ENCODE results near the gene KLHL28.
A peak's percentile ranks its signal among the peaks of the same experiment; 100 is the strongest.

Gene KLHL28

DNA sequence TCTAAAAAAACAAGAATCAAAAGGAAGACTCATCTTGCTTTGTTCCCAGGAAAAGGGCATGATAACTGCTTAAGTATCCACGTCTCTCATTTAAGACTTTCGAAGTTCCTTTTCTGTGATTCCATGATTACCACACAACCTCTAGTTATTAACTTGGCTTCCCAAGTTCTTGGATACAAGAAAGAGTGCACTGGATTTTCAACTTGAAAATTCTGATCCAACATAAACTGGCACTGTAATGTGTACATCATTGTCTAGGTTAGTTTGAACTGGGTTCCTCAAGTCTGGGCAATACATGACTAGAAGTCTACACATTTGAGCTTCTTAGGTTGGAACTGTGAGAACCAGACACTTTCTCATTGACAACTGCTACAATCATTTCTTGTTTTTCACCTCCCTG is 1.6 kb downstream of the KLHL28 start:
- DNase-seq = peak in 1 of 5 experiments; percentile 23

DNA sequence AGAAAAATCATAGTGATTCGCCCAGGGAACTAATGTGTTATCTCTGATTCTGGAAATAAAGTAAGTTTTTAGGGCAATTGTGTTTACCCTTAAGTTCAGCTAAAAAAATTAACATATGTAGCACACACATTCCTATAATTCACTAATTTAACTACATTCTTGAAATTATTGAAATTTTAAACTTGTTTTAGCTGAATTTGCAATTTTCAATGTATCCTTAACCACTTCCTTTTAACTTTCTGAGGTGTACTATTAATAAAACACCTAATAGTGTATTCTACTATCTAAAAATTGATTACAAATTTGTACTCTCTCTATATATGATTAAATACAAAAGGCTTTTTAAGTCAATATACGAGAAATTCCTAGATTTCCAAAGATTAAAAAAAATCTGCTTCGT is 2.2 kb downstream of the KLHL28 start:
- DNase-seq = no peak

DNA sequence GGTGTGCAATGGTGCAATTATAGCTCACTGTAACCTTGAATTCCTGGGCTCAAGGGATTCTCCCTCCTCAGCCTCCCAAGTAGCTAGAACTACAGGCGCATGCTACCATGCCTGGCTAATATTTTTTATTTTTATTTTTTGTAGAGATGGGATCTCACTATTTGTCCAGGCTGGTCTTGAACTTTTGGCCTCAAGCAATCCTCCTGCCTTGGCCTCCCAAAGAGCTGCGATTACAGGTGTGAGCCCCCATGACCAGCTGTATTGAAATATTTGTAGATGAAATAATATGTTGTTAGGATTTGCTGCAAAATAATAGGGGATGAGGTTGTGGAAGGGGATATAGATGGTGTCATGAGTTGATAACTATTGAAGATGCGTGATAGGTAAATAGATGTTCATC is 4.9 kb downstream of the KLHL28 start:
- no peak for DNase-seq

DNA sequence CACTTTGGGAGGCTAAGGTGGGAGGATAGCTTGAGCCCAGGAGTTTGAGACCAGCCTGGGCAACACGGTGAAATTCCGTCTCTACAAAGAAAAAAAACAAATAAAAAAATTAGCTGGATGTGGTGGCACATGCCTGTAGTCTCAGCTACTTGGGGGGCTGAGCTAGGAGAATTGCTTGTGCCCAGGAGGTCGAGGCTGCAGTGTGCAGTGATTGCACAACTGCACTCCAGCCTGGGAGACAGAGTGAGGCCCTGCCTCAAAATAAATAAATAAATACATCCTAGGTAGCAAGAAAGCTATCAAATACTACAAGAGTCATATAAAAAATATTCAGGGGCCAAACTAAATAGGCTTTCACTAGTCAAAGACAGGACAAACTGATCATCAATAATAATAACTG is 6.2 kb downstream of the KLHL28 start:
- no peak for DNase-seq

DNA sequence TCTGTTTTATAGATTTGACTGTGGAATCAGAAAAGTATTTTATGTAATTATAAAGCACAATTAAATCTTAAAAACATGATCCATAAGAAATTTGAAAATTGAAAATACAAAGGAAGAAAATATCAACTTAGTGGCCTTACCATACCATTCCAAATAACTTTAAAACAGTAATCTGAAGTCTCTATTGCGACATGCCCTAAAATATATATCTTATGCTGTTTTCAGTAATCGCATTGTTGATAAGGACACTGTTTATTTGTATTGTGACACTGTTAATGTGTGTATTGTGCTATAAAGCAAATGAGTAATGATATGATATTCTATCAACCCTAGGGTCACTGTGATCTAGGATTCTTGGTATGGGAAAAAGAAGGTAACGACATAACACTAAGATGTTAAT is 7.0 kb downstream of the KLHL28 start:
- DNase-seq = no peak

DNA sequence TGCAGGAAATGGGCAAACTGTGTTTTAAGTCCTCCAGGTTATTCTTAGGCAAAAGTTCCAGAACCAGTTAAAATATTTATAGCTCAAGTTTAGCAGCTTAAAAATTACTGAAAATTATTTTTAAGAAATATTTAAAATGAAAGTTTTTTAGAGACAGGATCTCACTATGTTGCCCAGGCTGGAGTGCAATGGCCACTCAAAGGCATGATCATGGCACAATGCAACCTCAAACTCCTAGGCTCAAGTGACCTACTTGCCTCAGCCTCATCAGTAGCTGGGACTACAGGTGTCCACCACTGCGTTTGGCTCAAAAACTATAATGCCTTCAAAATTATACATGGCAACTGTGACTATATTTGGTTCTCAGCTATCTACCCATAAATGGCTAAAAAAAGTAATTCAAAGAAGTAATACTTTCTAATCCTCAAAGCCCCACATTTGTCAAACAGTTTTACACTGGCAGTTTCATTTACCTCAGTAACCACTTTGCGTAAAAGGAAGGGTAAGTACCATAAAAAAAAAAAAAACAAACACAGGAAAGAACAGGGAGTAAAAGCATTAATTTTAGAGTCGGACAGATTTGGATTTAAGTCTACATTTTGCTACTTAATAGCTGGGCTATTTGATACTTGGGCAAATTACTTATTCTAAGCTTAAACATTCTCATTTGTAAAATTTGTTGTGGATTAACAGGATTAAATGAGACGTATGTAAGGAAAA is 9.2 kb downstream of the KLHL28 start:
- no peak for DNase-seq

DNA sequence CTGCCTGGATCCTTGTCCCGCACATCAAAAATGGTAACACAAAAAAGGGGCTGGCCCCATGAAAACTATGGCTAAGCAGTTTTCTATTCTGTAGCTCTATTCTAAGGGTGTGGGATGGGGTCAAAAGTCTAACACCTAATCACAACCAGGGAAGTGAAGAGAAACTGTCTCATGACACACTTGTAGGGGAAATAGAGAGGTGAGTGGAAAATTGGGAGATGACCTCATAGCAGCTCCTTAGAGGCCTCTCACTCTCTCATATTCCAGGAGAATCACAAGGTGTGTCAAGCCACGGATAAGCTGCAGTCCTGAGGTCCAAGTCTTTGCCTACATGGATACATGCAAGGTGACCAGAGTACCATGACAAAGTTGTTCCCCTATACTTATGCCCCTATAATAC is 10.7 kb downstream of the KLHL28 start:
- no peak for DNase-seq

DNA sequence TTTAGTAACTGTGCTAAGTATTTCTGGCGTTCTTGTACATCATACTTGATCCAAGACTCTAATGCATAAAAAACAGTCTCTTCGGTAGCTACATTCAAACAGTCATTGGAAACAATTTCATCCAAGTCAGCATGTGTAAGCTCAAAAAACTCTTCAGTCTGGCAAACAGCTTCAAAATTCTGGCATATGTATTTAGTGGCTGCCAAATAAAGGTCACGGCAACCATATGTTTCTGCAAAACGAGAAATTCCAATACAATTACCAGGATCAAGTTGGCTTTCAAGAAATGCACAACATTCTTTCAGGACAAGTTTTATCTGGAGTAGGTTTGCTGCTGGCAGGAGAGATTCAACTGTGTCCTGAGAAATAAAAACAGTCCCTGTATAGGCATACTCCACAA is 16.5 kb downstream of the KLHL28 start:
- no peak for DNase-seq

DNA sequence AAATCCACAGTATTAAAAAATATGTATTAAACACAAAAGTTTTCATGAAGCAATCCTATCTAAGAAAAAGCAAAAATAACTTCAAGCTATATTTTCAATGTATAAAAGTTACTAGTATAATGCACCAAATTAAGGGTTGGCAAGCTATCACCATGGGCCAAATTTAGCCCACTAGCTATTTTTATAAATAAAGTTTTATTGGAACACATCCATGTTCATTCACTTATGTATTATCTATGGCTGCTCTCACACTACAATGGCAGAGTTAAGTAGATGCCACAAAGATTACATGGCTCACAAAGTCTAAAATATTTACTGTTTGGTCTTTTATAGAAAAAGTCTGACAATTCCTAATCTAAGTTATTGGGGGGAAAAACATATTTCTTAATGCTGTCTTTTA is 17.6 kb downstream of the KLHL28 start:
- DNase-seq = no peak

DNA sequence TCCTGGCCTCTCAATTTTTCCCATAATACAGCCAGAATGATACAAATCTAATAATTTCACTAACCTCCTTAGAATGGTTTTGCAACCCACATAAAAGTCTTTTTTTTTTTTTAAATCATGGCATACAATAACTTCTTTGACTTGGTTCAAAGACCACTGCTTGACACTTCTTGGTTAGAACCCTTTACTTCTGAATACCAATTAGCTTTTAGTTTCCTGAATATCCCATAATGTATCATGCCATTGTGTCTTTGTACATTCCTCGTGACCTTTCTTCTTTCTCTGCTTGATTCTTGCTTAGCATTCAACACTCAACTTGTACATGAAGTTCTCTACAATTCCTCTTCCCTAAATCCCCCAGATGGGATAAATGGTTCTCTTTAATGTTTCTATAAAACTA is 19.3 kb downstream of the KLHL28 start:
- no peak for DNase-seq

DNA sequence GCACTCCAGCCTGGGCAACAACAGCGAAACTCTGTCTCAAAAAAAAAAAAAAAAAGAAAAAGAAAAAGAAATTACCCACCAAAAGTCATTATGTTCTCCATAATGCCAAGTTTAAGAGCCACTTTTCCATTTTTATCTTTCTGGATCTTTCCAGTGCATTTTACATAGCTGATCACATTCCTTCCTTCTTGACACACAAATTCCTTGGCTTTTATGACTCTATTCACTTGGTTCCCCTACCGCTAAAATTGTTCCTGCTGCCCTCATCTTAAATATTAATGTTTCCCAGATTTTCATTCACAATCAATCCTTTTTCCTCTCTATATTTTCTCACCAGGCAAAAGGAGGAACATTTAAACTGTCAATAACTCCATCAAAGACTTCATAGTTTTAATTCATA is 20.2 kb downstream of the KLHL28 start:
- no peak for DNase-seq

DNA sequence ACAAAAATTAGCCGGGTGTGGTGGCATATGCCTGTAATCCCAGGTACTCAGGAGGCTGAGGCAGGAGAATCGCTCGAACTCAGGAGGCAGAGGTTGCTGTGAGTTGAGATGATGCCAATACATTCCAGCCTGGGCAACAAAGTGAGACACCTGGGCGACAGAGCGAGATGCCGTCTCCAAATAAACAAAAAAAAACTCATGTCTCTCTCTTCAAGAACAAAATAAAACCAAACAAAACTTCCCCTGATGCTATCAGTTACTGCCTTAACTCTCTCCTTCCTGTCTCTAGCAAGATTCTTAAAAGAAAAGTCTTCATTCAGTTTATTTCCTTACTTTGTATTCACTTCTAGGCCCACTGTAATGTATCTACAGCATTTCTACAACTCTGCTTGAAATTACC is 20.8 kb downstream of the KLHL28 start:
- peak in 1 of 5 experiments; percentile 69 for DNase-seq

DNA sequence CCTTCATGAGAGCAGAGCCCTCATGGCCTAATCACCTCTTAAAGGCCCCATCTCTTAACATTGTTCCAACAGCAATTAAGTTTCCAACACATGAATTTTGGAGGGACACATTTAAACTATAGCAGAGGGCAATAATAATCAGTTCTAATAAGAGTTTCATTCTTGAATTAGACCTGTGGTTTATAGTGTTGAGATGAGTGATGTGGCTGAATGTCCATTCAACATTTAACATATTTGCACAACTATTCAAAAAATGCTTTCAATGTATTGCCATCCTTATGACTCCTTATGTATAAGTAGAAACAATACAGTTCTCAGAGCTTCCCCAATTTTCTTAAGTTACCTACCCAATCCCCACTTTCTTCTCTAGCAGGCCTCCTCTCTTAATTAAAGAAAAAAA is 21.5 kb downstream of the KLHL28 start:
- DNase-seq = no peak

DNA sequence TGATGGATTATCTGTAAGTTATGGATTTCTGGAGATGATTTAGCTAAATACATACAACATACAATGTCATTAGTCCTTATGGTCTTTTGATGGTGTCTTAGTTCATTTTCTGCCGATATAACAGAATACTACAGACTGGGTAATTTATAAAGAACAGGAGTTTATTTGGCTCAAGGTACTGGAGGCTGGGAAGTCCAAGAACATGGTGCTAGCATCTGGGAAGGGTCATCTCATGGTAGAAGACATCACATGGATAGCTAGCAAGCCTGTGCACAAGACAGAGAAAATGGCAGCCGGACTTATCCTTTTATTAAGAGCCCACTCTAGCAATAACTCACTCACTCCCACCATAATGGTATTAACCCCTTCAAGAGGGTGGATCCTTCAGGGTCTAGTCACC is 24.2 kb downstream of the KLHL28 start:
- no peak for DNase-seq

DNA sequence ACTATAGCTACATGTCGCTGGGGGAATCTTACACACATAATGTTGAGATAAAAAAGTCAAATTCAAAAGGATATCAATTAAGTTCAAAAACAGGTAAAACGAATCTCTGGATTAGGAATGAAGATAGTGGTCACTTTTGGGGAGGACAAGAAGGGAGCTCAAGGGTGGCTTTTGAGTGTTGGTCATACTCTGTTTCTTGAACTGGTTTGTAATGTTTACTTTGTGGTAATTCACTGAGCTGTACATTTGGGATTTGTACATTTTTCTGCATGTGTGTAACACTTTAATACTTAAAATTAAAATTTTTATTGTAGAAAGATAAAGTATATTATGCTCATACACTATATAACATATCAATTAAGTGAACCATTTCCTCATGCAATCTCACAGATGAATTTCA is 26.6 kb downstream of the KLHL28 start:
- DNase-seq = no peak

DNA sequence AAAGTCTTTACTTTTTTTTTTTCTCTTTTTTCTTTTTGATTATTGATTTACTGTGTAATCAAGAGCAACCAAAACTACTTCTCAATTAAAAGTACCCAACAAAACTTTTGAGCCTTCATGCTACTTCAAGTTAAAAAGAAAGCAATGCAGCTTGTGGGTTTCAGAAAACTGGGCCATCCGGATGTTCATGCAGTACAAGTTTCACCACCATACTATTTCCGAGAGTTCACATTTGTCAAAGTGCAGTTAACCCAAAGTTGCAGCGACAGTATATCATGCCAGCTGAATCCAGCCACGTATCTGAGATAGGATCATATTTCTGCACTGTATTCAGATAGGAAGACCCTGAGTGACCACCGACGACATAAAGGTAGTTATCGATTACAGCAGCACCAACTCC is 33.0 kb downstream of the KLHL28 start:
- peak in 2 of 5 experiments; percentile 29 to 49 for DNase-seq

DNA sequence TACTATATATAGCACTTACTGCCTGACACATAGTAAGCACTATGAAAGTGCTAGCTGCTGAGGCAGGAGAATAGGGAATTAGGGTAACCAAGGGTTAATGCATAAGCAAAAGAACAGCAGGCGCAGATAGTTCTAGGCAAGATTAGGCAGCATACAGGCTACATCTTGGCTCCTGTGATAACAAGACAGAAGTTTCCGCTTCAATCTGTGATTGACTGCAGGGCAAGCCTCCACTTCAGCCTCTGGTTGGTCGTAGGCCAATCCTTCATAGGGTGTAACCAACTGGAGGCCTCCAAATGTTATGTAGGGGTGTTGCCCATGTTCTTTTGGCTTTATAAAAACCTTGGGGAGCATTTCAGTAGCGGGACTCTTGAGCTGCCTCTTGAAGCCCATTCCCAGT is 46.9 kb downstream of the KLHL28 start:
- DNase-seq = no peak

DNA sequence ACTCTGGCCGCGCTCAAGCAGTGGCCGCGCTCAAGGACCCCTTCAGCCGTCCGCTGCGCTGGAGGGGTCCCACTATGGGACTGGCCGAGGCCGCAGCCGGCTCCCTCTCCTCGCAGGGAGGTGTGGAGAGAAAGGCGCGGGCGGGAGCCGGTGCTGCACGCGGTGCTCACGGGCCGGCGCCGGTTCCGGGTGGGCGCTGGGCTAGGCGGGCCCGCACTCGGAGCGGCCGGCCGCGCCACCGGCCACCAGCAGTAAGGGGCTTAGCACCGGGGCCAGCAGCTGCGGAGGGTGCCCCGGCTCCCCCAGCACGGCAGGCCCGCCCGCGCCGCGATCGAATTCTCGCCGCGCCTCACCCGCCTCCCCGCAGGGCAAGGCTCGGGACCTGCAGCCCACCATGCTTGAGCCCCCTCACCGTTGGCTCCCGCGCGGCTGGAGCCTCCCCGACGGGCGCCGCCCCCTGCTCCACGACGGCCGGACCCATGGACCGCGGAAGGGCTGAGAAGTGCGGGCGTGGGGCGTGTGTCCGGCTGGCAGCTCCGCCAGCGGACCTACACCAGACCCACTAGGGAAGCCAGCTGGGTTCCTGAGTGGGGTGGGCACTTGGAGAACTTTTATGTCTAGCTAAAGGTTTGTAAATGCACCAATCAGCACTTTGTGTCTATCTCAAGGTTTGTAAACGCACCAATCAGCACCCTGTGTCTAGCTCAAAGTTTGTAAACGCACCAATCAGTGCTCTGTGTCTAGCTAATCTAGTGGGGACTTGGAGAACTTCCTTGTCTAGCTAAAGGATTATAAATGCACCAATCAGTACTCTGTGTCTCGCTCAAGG is 49.5 kb downstream of the KLHL28 start:
- no peak for DNase-seq

DNA sequence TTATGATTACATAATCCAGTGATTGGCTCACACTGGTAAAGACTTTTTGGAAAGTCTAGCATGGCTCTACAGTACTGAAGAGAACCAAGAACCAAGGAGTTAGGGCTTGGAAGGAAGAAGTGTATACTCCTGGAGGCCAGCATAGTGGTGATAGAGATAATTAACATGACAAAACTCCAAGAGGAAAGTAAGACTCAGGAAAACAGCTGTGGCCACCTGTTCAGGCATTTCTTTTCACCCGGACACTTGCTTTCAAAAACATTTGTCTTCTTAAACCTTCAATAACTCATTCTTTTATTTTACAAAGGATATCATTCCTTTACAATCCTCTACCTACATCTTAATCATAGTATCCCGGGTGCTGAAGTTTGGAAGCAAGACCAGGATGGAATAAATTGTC is 50.9 kb downstream of the KLHL28 start:
- no peak for DNase-seq

DNA sequence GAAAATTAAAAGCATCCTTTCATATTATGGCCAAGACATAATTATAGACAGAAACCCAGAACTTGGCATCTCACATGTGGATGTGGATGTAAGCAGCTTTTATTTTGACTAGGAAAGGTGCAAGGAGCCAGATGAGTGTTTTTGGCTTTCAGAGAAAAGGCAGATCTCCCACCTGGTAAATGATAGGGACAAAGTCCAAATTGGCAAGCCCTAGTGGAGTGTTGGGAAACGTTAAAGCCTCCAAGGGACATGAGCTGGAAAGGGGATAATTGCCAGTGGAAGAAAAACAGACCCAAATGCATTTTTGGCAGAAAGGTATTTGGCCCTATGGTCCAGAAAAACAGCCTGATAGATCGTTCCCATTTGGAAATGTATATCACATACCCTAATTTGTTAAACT is 60.1 kb downstream of the KLHL28 start:
- DNase-seq = no peak

DNA sequence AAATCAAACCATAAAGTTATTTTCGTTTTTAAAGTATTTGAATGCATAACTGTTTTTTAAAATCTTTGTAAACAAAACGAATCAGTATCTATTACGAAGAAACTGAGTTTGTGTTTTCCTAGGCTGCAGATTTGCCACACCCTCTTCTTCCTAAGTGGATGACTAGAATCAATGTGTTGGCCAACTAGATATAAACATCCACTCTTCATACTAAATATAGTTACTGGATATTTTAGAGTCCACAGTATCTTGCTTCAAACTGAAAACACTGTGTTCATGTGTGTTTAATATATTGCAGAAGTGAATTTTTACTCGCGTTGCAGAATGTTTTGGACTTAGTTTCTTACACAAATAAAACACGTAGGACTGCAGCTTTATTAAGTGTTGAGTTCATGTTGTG is 63.2 kb downstream of the KLHL28 start:
- DNase-seq = no peak

DNA sequence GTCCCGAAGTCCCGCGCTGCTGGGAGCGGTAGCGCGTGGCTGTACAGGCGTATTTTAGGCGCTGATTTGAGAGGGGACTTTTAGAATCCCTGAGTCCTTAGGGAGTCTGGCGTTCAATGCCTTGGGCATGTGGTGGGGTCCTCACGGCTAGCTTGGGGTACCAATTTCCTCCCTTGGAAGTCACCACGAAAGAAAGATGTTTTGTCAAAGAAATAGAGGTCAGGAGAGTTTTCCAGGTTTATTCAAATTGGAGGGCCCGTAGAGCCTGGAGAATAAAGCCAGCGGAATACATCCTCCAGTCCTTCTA is 63.9 kb downstream of the KLHL28 start:
- no peak for DNase-seq

DNA sequence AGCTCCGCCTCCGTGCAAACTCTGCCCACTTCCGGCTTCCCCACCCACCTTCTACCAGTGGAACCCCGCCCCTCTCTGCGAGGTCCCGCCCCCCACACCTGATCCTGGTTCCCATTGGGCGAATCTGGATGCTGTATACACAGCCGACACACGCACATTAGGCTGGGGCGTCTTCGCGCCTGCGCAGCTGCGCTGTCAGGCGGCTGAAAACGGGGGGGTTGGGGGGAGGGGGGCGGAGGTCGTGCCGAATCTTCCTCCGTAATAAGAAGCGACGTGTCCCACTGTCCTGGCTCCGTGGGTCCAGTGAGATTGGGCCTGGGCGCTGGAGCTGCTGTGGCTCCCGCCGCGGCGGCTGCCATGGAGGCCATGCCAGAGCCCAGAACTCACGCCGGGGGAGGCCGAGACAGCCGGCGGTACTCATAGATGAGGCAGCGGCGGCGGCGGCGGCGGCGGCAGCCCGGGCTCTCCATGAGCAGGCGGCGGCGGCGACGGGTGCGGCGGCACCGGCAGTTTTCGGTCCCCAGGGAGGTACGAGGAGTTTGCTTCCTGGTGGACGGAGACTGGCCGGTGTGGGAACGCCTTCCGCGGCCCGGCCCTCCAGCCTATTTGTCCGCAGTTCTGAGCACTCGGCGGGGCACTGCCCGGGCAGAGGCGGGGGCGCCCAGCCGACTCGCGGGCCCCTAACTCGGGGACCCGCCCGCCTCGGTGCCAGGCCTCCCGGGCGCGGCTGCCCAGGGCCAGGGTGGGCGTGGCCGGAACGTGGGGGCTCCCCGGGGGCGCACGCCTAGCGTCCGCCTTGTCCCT is 64.5 kb downstream of the KLHL28 start:
- DNase-seq = peak; percentile 89 to 98 (median 97)

All from T-helper 2 cell (primary cell).